Rectal smooth muscle tissue (tissue), 1 donor: ENCODE measurements around the gene ADAMTS17.

Experiments
- H3K27ac ChIP-seq: one replicate; pipeline ENCODE4 v1.7.0; 2013; ENCODE audit warnings: low read depth, low read length, inconsistent platforms
- H3K27me3 ChIP-seq: one replicate; pipeline ENCODE4 v1.7.0; 2013; ENCODE audit warnings: low read length; ENCODE audit not compliant: control insufficient read depth, insufficient read depth
- H3K36me3 ChIP-seq: one replicate; pipeline ENCODE4 v1.7.0; 2013; ENCODE audit warnings: low read length; ENCODE audit not compliant: control insufficient read depth, insufficient read depth
- H3K4me1 ChIP-seq: one replicate; pipeline ENCODE4 v1.7.0; 2013; ENCODE audit warnings: low read length; ENCODE audit not compliant: control insufficient read depth, insufficient read depth
- H3K4me3 ChIP-seq: one replicate; pipeline ENCODE4 v1.7.0; 2013; ENCODE audit warnings: low read length
- H3K9ac ChIP-seq: one replicate; pipeline ENCODE4 v1.7.0; 2013; ENCODE audit warnings: low read length

Gene ADAMTS17

DNA sequence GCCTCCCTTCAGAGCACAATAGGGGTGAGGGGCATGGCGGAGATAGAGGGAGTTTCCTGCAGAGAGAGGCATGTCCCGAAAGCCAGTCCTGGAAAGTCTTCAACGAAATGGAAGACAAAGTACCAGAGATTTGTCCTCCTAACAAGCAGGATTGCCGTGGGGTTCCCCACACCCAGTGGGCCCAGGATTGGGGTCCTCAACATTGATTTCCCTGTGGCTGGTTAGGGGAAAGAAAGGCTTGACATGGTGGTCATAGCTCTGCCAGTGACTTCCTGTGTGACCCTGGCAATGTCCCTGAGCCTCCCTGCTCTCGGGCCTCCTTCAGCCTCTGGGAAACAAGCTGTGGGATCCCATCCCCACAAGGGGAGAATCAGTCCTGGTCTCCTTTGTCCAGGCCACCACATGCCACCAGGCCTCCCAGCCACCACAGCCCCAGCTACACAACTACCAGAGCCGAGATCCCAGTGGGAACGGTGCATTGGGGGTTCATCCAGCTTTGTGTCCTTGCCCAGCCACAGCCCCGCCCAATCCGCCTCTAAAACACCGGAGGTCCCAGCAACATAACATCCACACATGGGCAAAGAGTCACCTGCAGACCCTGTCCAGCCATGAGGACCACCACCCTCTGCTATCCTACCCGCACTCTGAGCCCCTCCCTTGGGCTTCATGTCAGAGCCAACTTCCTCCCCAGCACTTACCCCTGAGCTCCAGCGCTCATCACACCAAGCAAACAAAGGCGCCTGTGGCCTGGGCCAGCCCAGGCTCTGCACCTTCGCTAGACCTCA is 63.0 kb downstream of the ADAMTS17 start:
- H3K4me3 ChIP-seq = no peak overlapping the region
- H3K27me3 ChIP-seq = no peaks in the 10 kb centered on the region
- H3K27ac ChIP-seq = no peak overlapping the region
- H3K4me1 ChIP-seq = no peaks in the 10 kb centered on the region
- no peak overlapping the region for H3K9ac ChIP-seq
- H3K36me3 ChIP-seq = no peaks in the 10 kb centered on the region

- no peaks in the 10 kb centered on the region for H3K4me1 ChIP-seq
- no peaks in the 10 kb centered on the region for H3K36me3 ChIP-seq
- no peaks in the 10 kb centered on the region for H3K27me3 ChIP-seq
- no peak overlapping the region for H3K27ac ChIP-seq
- H3K4me3 ChIP-seq = no peak overlapping the region
- H3K9ac ChIP-seq = no peak overlapping the region
Measured at GRCh38 chr15:100277087-100277855, 64.5 kb downstream of the ADAMTS17 start.

DNA sequence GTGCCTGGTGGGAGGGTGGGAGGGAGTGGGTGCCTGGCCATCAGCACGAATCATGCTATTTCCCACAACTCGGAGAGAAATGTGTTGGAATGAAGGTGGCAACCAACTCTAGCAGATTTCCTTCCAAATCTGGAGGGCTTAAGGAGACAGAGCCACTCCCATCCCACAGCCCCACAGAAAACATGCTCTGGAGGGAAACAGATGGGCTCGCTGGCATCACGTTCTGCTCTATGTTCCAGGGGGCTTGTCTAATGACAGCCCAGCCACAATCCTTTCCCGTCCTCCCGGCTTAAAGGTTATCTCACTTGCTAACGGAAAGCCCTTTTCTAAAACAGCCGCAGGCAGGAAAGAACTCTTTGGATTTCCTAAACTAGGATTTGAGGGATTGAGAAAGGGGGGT is 65.3 kb downstream of the ADAMTS17 start:
- Histone ChIP-seq H3K4me1 (no peaks in the 10 kb centered on the region), H3K27ac (no peak overlapping the region), H3K4me3 (no peak overlapping the region), H3K36me3 (no peaks in the 10 kb centered on the region), H3K27me3 (no peaks in the 10 kb centered on the region), H3K9ac (no peak overlapping the region)

DNA sequence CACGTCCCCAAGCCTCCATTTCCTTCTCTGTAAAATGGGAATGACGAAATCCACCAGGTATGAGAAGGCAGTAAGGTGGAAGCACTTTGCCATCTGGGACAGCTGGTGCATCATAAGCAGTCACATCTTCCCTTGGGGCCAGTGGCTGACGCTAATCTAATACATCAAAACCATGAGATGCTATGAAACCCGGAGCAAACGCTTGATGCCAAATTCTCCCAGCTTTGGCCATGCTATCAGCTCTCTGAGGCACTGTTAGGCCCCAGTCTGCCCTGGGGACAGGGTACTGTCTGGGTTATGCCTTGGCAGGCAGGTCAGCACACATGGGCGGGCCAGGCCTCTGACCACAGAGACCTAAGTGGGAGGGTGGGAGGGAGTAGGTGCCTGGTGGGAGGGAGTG is 66.1 kb downstream of the ADAMTS17 start:
- no peaks in the 10 kb centered on the region for H3K36me3 ChIP-seq
- H3K27me3 ChIP-seq = no peaks in the 10 kb centered on the region
- H3K4me1 ChIP-seq = no peaks in the 10 kb centered on the region

GRCh38 chr15:100269831-100270230 is 71.9 kb downstream of the ADAMTS17 start:
- H3K4me1 ChIP-seq = no peaks in the 10 kb centered on the region

More for the DNA sequence above, 66.1 kb downstream of the ADAMTS17 start:
- Histone ChIP-seq H3K9ac (no peak overlapping the region), H3K4me3 (no peak overlapping the region), H3K27ac (no peak overlapping the region)

DNA sequence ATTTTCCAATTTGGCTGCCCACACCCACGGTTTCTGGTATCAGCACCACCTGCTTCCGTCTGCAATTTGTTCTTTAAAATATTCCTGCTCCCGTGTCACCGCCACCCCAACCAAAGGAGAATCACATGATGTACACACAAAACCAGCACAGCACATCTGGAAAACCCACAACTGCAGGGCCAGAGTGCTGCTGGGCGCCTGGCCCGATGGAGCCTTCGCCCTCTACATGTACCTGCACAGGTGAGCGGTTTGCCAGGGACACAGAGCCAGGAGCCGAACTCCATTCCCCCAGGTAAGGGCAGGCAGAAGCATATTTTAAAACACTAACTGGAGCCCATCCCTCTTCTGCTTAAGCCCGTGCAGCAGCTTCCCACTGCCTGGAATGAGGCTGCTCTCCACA is 75.6 kb downstream of the ADAMTS17 start:
- Histone ChIP-seq H3K4me1 (no peaks in the 10 kb centered on the region), H3K4me3 (no peak overlapping the region), H3K27ac (no peak overlapping the region), H3K36me3 (no peaks in the 10 kb centered on the region), H3K27me3 (no peaks in the 10 kb centered on the region), H3K9ac (no peak overlapping the region)

More at GRCh38 chr15:100269831-100270230, 71.9 kb downstream of the ADAMTS17 start:
- H3K27me3 ChIP-seq = no peaks in the 10 kb centered on the region
- no peak overlapping the region for H3K4me3 ChIP-seq
- no peak overlapping the region for H3K9ac ChIP-seq
- no peak overlapping the region for H3K27ac ChIP-seq
- H3K36me3 ChIP-seq = no peaks in the 10 kb centered on the region

- H3K9ac ChIP-seq = no peak overlapping the region
- H3K4me3 ChIP-seq = no peak overlapping the region
- no peak overlapping the region for H3K27ac ChIP-seq
- no peaks in the 10 kb centered on the region for H3K4me1 ChIP-seq
- H3K27me3 ChIP-seq = no peaks in the 10 kb centered on the region
- H3K36me3 ChIP-seq = no peaks in the 10 kb centered on the region
Measured at GRCh38 chr15:100265641-100266035, 76.1 kb downstream of the ADAMTS17 start.

- Histone ChIP-seq H3K27ac (no peak overlapping the region), H3K4me3 (no peak overlapping the region), H3K4me1 (no peaks in the 10 kb centered on the region), H3K36me3 (no peaks in the 10 kb centered on the region), H3K27me3 (no peaks in the 10 kb centered on the region), H3K9ac (no peak overlapping the region)
Measured at GRCh38 chr15:100264994-100265640, 76.7 kb downstream of the ADAMTS17 start.

- H3K4me1 ChIP-seq = no peaks in the 10 kb centered on the region
- H3K27ac ChIP-seq = no peak overlapping the region
- no peak overlapping the region for H3K4me3 ChIP-seq
- no peaks in the 10 kb centered on the region for H3K27me3 ChIP-seq
- no peaks in the 10 kb centered on the region for H3K36me3 ChIP-seq
- no peak overlapping the region for H3K9ac ChIP-seq
Measured at GRCh38 chr15:100263721-100264455, 77.9 kb downstream of the ADAMTS17 start.

DNA sequence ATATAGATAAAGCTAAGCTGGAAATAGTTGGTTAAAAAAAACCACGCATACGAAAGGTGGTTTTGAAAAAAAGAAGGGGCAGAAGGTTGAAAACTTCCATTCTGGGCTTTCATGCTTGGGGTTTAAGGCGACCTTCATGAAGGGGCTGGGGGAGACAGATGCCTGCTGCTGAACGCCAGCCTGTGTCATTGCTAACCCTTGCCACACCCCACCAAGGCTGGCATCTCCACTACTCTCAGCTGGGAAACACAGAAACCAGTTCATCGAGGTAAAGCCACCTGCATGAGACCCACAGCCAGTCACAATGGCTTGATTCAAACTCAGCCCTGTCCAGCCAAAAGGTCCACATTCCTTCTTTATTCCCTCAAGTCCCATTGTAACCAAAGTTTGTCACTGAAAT is 78.7 kb downstream of the ADAMTS17 start:
- no peak overlapping the region for H3K4me3 ChIP-seq
- H3K27ac ChIP-seq = no peak overlapping the region
- H3K36me3 ChIP-seq = no peaks in the 10 kb centered on the region
- no peak overlapping the region for H3K9ac ChIP-seq
- no peaks in the 10 kb centered on the region for H3K4me1 ChIP-seq
- no peaks in the 10 kb centered on the region for H3K27me3 ChIP-seq

DNA sequence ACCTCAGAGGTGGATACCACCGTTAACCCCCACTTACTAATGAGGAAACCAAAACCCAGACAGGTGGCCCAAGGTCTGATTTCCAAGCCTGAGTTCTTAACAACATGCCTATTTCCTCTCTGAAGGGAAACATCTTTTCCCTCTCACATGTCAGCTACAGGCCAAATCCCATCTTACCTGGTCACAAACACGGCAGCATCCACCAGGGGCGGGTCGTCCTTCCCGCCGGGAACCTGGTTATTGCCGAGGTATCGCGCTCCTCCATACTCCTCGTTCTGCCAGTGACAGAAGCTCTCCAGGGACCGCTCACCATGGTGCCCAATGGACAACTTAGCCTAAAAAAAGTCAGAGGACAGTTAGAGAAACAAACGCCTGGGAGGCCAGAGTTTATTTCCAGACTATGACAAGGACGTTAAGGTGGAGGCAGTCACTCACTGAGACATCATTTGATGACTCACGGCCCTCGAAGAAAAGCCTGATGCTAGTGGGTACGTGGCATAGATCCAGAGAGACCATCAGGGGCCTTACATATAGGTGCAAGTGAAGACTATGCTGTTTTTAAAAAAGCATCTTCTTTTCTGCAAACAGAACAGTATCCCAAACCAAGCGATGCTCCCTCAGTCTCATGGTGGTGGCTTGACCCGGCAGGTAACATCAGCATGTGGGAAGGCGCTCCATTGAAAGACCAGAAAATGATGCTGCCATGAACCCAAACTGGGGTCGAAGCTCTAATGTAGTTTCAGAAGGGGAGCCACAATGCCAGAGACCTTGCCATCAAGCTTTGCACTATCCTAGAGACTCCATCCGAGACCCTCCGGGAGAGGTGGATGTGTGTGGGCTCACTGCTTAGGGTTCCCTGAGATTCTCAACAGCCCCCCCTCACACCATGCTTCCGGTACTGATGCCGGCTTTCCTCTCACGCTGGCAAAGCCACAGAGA is 80.2 kb downstream of the ADAMTS17 start:
- Histone ChIP-seq H3K9ac (no peak overlapping the region), H3K27ac (no peak overlapping the region), H3K4me3 (no peak overlapping the region), H3K4me1 (no peaks in the 10 kb centered on the region), H3K27me3 (no peaks in the 10 kb centered on the region), H3K36me3 (no peaks in the 10 kb centered on the region)
